ENCODE measurements around the gene RTP1. TPM values are rescaled to one million over a fixed set of nuclear protein-coding genes. Genes with fewer than 3 reads are reported as not detected.

The RTP1 gene
- total RNA-seq, 3 donors from 2014 or later: not detected

DNA sequence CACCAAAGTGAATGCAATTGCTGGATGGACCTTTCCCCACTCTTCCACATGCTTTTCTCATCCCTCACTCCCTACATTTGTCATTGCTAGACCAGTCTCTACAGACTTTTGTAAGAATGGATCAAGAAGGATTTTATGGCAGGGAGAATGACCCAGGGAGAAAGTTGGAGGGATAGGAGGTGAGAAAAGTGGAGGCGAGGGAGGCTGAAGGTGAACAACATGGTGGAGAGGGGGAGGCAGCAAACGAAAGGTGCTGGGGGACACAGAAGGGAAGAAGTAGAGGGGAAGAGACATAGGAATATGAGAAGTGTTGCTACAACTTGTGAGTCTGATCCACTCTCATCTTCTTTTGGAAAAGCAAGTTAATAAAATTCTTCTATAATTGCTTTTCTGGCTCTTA lies 24.4 kb upstream of the RTP1 start:
- H3K27me3 ChIP-seq: no peaks in the 10 kb centered on the region
- no peak for DNase-seq (ENCODE audit: low spot score in 2 of 2)
- no peaks in the 10 kb centered on the region for H3K4me1 ChIP-seq
- H3K4me3 ChIP-seq: no peak overlapping the region
- H3K9me3 ChIP-seq: no peaks in the 10 kb centered on the region
- no peaks in the 10 kb centered on the region for H3K36me3 ChIP-seq
- no peak for TF ChIP-seq POLR2A (IDR thresholded peaks at IDR 0.05)
- TF ChIP-seq, protein P1, sequence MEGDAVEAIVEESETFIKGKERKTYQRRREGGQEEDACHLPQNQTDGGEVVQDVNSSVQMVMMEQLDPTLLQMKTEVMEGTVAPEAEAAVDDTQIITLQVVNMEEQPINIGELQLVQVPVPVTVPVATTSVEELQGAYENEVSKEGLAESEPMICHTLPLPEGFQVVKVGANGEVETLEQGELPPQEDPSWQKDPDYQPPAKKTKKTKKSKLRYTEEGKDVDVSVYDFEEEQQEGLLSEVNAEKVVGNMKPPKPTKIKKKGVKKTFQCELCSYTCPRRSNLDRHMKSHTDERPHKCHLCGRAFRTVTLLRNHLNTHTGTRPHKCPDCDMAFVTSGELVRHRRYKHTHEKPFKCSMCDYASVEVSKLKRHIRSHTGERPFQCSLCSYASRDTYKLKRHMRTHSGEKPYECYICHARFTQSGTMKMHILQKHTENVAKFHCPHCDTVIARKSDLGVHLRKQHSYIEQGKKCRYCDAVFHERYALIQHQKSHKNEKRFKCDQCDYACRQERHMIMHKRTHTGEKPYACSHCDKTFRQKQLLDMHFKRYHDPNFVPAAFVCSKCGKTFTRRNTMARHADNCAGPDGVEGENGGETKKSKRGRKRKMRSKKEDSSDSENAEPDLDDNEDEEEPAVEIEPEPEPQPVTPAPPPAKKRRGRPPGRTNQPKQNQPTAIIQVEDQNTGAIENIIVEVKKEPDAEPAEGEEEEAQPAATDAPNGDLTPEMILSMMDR (IDR thresholded peaks at IDR 0.05): no peak
- TF ChIP-seq POLR2AphosphoS5 (IDR thresholded peaks at IDR 0.05): no peak
- intact Hi-C loops (cut with DNase I; ENCODE audit: low total_unique reads): loop anchor here (2.0 kb wide), 1 partner anchor 52 kb away; no protein-coding TSS in a partner anchor
- peak overlapping the region; percentile 12 to 22 for H3K27ac ChIP-seq

DNA sequence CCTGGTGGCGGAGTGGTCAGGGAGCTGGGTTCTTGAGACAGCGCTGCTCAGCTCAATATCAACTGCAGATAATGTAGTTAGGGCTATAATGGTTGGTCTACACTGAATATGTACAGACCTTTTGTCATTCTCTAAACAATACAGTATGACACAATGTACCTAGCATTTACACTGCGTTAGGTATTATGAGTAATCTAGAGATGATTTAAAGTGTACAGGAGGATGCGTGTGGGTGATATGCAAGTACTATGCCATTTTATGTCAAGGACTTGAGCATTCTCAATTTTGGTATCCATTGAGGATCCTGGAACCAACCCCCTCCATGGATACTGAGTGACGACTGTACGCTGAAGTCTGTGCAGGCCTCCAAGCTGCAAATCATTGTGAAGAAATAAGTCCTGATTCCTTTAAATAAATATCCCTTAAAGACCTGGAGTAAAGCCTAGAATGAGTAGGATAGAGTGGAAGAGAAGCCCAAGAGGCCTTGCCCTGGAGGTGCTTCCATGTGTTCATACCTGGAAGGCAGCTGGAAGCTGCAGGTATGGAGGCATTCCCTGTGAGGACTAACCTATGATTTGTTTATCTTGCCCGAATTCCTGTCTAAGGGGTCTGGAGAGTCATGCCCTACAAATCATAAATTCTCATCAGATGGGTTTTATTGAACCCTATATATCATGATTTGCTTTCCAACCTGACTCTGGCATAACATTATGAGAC lies 15.7 kb upstream of the RTP1 start:
- TF ChIP-seq, protein P1 (IDR thresholded peaks at IDR 0.05): no peak
- TF ChIP-seq POLR2AphosphoS5 (IDR thresholded peaks at IDR 0.05) (no peak), POLR2A (IDR thresholded peaks at IDR 0.05) (no peak)
- no peak overlapping the region for H3K4me3 ChIP-seq
- H3K36me3 ChIP-seq: no peaks in the 10 kb centered on the region
- peaks cover 0 to 4% of the 10 kb centered on the region in 2 donors for H3K4me1 ChIP-seq
- no peaks in the 10 kb centered on the region for H3K9me3 ChIP-seq
- H3K27ac ChIP-seq: no peak overlapping the region
- H3K27me3 ChIP-seq: no peaks in the 10 kb centered on the region
- intact Hi-C loops (cut with DNase I; ENCODE audit: low total_unique reads): no loop called here
- DNase-seq (ENCODE audit: low spot score in 2 of 2): no peak

DNA sequence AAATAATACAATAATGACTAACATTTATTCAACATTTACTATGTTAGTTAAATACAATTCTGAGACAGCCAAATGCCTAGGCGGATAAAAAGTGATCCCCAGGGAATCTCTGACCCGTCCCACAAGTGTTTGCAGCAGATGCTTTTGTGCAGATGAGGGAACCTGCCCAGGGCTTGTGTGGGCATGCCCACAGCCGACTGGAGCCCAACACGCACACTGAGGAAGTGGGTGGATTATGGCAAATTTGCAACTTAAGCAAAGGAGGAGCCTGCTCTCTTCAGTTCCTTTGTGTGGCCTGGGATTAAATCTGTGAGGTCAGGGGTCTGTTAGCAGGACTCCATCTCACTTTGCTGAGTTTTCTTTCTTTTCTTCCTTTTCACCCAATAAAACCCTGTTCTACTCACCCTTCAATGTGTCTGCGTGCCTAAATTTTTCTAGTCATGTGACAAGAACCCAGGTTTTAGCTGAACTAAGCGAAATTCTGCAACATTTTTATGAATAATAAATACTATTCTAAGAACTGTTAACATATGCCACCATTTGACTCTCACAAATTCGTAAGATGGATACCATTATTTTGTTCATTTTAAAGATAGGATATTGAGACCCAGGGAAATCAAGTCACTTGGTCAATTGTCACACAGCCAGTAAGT lies 13.9 kb upstream of the RTP1 start:
- DNase-seq (ENCODE audit: low spot score in 2 of 2): peak in 1 of 2 donors; percentile 71
- H3K4me3 ChIP-seq: no peak overlapping the region
- no peaks in the 10 kb centered on the region for H3K36me3 ChIP-seq
- no peaks in the 10 kb centered on the region for H3K27me3 ChIP-seq
- peak overlapping the region in 1 of 2 donors; percentile 32 for H3K27ac ChIP-seq
- no peak for TF ChIP-seq POLR2A (IDR thresholded peaks at IDR 0.05)
- TF ChIP-seq, protein P1 (IDR thresholded peaks at IDR 0.05): no peak
- no peak for TF ChIP-seq POLR2AphosphoS5 (IDR thresholded peaks at IDR 0.05)
- intact Hi-C loops (cut with DNase I; ENCODE audit: low total_unique reads): no loop called here
- H3K4me1 ChIP-seq: peaks cover 0 to 11% of the 10 kb centered on the region in 2 donors
- no peaks in the 10 kb centered on the region for H3K9me3 ChIP-seq

DNA sequence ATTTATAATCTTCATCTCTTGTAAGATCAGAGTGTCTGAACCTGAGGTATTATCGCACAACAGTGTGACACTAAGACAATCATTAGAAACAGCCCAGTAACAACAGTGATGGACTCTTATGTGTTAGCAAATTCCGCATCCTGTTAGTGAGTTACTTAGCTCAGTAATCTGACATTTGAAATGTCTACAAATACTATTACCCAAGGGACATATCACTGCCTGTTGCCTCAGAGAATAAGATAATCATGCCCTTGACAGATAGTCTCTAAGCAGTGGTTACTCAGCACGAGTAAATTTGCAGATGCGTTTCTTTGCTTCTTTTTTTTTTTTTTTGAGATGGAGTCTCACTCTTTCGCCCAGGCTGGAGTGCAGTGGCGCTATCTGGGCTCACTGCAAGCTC lies 13.4 kb upstream of the RTP1 start:
- H3K27ac ChIP-seq: no peak overlapping the region
- DNase-seq (ENCODE audit: low spot score in 2 of 2): no peak
- no peaks in the 10 kb centered on the region for H3K36me3 ChIP-seq
- TF ChIP-seq POLR2A (IDR thresholded peaks at IDR 0.05) (no peak), POLR2AphosphoS5 (IDR thresholded peaks at IDR 0.05) (no peak)
- TF ChIP-seq, protein P1 (IDR thresholded peaks at IDR 0.05): no peak
- intact Hi-C loops (cut with DNase I; ENCODE audit: low total_unique reads): no loop called here
- no peaks in the 10 kb centered on the region for H3K9me3 ChIP-seq
- H3K27me3 ChIP-seq: no peaks in the 10 kb centered on the region
- H3K4me3 ChIP-seq: no peak overlapping the region
- peaks cover 0 to 11% of the 10 kb centered on the region in 2 donors for H3K4me1 ChIP-seq

DNA sequence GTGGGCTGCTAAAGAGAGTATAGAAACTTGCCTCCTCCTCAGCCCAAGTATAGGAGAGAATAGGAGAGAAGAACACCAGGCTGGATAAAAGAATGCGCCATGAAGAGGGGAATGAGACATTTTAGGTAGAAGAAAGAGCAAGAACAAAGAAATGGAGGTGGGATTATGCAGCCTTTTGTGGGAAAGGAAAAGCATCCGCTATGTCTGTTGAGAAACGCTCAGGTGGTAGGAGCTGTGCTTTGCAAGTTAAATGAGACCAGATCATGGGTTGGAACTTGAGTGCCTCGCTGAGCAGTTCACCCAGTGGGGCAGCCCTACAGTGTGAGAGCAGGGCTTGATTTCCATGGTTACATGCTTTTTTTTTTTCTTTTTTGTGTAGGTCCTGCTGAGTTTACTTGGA lies 11.5 kb upstream of the RTP1 start:
- Histone ChIP-seq H3K4me3 (no peak overlapping the region), H3K9me3 (no peaks in the 10 kb centered on the region), H3K4me1 (peaks cover 0 to 11% of the 10 kb centered on the region in 2 donors), H3K27me3 (no peaks in the 10 kb centered on the region), H3K36me3 (no peaks in the 10 kb centered on the region), H3K27ac (no peak overlapping the region)
- no peak for DNase-seq (ENCODE audit: low spot score in 2 of 2)
- TF ChIP-seq POLR2A (IDR thresholded peaks at IDR 0.05) (no peak), POLR2AphosphoS5 (IDR thresholded peaks at IDR 0.05) (no peak)
- TF ChIP-seq, protein P1 (IDR thresholded peaks at IDR 0.05): no peak
- intact Hi-C loops (cut with DNase I; ENCODE audit: low total_unique reads): no loop called here
